HepG2 (cell line): ENCODE results near the gene GNAI2. TPM values are rescaled to one million over a fixed set of nuclear protein-coding genes. Genes with fewer than 3 reads are reported as not detected.

ENCODE experiments used
- CCDC6 ChIP-seq: sonication (generic); formaldehyde crosslinking; IDR thresholded peaks from 2 replicates; pipeline ENCODE4 v1.8.1; 2022; ENCODE audit warnings: mild to moderate bottlenecking, missing genetic modification reagents, moderate library complexity
- HCFC1 ChIP-seq: fragments of 150-350 bp; IDR thresholded peaks from 2 replicates; pipeline ENCODE4 v1.6.1; 2014; ENCODE audit warnings: low read depth, low read length
- HOXD1 ChIP-seq: sonication (generic); formaldehyde crosslinking; IDR thresholded peaks from 2 replicates; pipeline ENCODE4 v1.5.0; 2020; ENCODE audit warnings: missing genetic modification reagents
- ISL2 ChIP-seq: sonication (generic); formaldehyde crosslinking; IDR thresholded peaks from 2 replicates; pipeline ENCODE4 v1.5.0; 2020; ENCODE audit warnings: missing genetic modification reagents
- KAT8 ChIP-seq: IDR thresholded peaks from 2 replicates; pipeline ENCODE4 v1.6.1; 2016; ENCODE audit warnings: missing genetic modification reagents, missing compliant biosample characterization
- KDM6A ChIP-seq: IDR thresholded peaks from 2 replicates; pipeline ENCODE4 v1.6.1; 2016; ENCODE audit warnings: low read depth
- NFKB2 ChIP-seq: sonication (generic); formaldehyde crosslinking; IDR thresholded peaks from 2 replicates; pipeline ENCODE4 v1.4.0; 2020; ENCODE audit warnings: missing genetic modification reagents, borderline replicate concordance
- PAF1 ChIP-seq: IDR thresholded peaks from 2 replicates; pipeline ENCODE4 v1.6.1; 2016; ENCODE audit warnings: missing genetic modification reagents, missing compliant biosample characterization
- PRDM4 ChIP-seq: sonication (generic); formaldehyde crosslinking; IDR thresholded peaks from 2 replicates; pipeline ENCODE4 v1.9.0; 2021; ENCODE audit warnings: missing genetic modification reagents, borderline replicate concordance
- TAF1 ChIP-seq: sonication (generic); formaldehyde crosslinking; IDR thresholded peaks from 2 replicates; pipeline ENCODE4 v1.4.0; 2020; ENCODE audit warnings: missing genetic modification reagents
- XBP1 ChIP-seq: sonication (generic); formaldehyde crosslinking; IDR thresholded peaks from 2 replicates; pipeline ENCODE4 v1.5.0; 2020; ENCODE audit warnings: missing genetic modification reagents
- ZBTB7A ChIP-seq: sonication (generic); formaldehyde crosslinking; IDR thresholded peaks from 2 replicates; pipeline ENCODE4 v1.8.0; 2022; ENCODE audit warnings: mild to moderate bottlenecking, missing genetic modification reagents
- ZNF30 ChIP-seq: sonication (generic); formaldehyde crosslinking; IDR thresholded peaks from 2 replicates; pipeline ENCODE4 v1.5.0; 2020; ENCODE audit warnings: mild to moderate bottlenecking, missing genetic modification reagents
- ZNF343 ChIP-seq: sonication (generic); formaldehyde crosslinking; IDR thresholded peaks from 2 replicates; pipeline ENCODE4 v1.4.0; 2020; ENCODE audit warnings: mild to moderate bottlenecking, missing genetic modification reagents
- ZNF563 ChIP-seq: sonication (generic); formaldehyde crosslinking; IDR thresholded peaks from 2 replicates; pipeline ENCODE4 v1.8.0; 2022; ENCODE audit warnings: mild to moderate bottlenecking, moderate library complexity, missing genetic modification reagents
- ZNF670 ChIP-seq: sonication (generic); formaldehyde crosslinking; IDR thresholded peaks from 2 replicates; pipeline ENCODE4 v1.8.0; 2022; ENCODE audit warnings: mild to moderate bottlenecking, missing genetic modification reagents, borderline replicate concordance
- ZNF687 ChIP-seq: sonication (generic); formaldehyde crosslinking; IDR thresholded peaks from 2 replicates; pipeline ENCODE4 v1.5.1; 2020; ENCODE audit warnings: mild to moderate bottlenecking, missing genetic modification reagents, moderate library complexity
- ZNF780A ChIP-seq: sonication (generic); formaldehyde crosslinking; IDR thresholded peaks from 2 replicates; pipeline ENCODE4 v1.8.0; 2022; ENCODE audit warnings: mild to moderate bottlenecking, missing genetic modification reagents, moderate library complexity
- polyA plus RNA-seq, 8 experiments: library from polyadenylated mRNA; depleted of rRNA in 3 of 8; stranded (reverse) in 7 of 8; unstranded in 1 of 8; fragments of >200 nt; fragmentation: Illumina TruSeq in 4 of 8; extraction: Trizol in 4 of 8; gene quantifications; 2 replicates each; pipeline versions ENCODE4 v1.2.1 to v1.2.3, GENCODE V29; 2011 to 2016; ENCODE audit warnings: low read depth in 4 of 8, missing spikeins in 1 of 8, mixed read lengths in 1 of 8; ENCODE audit not compliant: insufficient read depth in 1 of 8
- total RNA-seq, 5 experiments: library from RNA; depleted of rRNA; stranded (reverse); fragments of >200 nt; fragmentation: Illumina TruSeq; extraction: Trizol; gene quantifications; 2 replicates each; pipeline ENCODE4 v1.2.3, GENCODE V29; 2016; ENCODE audit warnings: low read depth in 1 of 5
- TF ChIP-seq, protein P1 (sequence below): IDR thresholded peaks from 2 replicates; pipeline ENCODE4 v1.6.1; 2016; ENCODE audit warnings: missing compliant biosample characterization, missing genetic modification reagents, borderline replicate concordance

GNAI2 gene
- total and polyA plus RNA-seq, 2 of the 13 experiments (the other 11 are each of a cell fraction or from before 2014, with no cell fraction given), result 51.1 to 66.2 TPM

DNA sequence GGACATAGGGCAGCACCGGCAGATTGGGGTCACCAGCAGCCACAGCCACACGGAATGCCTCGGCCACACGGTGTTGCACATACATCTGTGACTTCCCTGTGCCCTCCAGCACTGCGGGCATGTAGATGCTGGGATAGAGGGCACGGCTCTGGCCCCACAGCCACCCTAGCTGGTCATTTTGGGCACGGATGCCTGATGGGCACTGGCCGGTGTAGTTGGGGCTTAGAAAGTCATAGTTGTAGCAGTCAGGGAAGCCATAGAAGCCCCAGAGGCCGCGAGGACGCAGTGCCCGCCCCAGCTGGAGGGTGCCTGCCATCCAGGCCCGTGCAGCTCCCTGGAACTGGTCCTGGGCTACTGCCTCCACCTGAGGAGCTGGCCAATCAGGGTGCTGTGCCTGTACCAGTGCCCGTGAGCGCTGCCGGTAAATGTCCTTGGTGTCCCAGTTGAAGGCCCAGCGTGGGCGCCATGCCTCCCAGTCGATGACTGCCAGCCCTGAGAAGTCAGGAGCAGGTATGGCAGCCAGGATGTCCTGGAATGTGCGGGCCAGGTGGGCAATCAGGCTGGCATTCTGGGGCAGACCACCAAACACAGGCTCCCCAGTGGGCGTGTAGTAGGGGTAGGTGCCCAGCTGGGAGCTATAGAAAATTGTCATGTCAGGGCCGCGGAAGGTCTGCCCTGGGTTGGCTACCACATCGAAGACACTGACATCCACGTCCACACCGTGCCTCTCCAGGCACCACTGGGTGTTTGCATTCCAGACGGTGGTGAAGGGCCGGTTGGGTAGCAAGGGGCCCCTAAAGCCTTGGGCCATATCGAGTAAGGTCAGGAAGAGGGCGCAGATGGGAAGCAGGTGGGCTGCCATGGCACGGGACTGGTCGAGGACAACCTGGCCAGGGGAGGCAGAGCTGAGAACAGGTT, 66.3 kb downstream of the GNAI2 start (continued):
- TF ChIP-seq ZNF687 (CRISPR knock-in tag), result no peak
- no peak for TF ChIP-seq XBP1 (CRISPR knock-in tag)
- TF ChIP-seq PAF1 (CRISPR knock-in tag), result no peak
- TF ChIP-seq ZNF780A, result no peak
- TF ChIP-seq HCFC1, result no peak
- TF ChIP-seq ZNF343, result no peak
- no peak for TF ChIP-seq TAF1 (CRISPR knock-in tag)
- TF ChIP-seq KAT8 (CRISPR knock-in tag), result no peak
- TF ChIP-seq CCDC6 (CRISPR knock-in tag), result peak; percentile 75; the same call in 1 of the 2 replicates
- TF ChIP-seq ZNF30 (CRISPR knock-in tag), result no peak
- TF ChIP-seq, protein P1, sequence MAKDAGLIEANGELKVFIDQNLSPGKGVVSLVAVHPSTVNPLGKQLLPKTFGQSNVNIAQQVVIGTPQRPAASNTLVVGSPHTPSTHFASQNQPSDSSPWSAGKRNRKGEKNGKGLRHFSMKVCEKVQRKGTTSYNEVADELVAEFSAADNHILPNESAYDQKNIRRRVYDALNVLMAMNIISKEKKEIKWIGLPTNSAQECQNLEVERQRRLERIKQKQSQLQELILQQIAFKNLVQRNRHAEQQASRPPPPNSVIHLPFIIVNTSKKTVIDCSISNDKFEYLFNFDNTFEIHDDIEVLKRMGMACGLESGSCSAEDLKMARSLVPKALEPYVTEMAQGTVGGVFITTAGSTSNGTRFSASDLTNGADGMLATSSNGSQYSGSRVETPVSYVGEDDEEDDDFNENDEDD (CRISPR knock-in tag), result no peak
- peak; percentile 53 for TF ChIP-seq ZNF563 (CRISPR knock-in tag)
- TF ChIP-seq KDM6A (CRISPR knock-in tag), result no peak
- no peak for TF ChIP-seq HOXD1 (CRISPR knock-in tag)
- no peak for TF ChIP-seq ZNF670 (CRISPR knock-in tag)
- 0 out of 2 replicates have a peak, but pooled peaks have one; percentile 23 for TF ChIP-seq ZBTB7A (CRISPR knock-in tag)
- no peak for TF ChIP-seq ISL2
- no peak for TF ChIP-seq PRDM4 (CRISPR knock-in tag)
- no peak for TF ChIP-seq NFKB2
